ENCODE measurements around the gene BIN1. TPM values are rescaled to one million over a fixed set of nuclear protein-coding genes. Genes with fewer than 3 reads are reported as not detected.

BIN1 gene
- total and polyA plus RNA-seq, 4 donors, result 15.4 to 37.9 (median 21.6) TPM

- no peaks in the 10 kb centered on the region for H3K36me3 ChIP-seq (ENCODE audit: control insufficient read depth in 1 of 2, insufficient read depth in 2 of 2, low read length in 1 of 2)
- no peaks in the 10 kb centered on the region for H3K4me1 ChIP-seq (ENCODE audit: control insufficient read depth in 1 of 2, insufficient read depth in 2 of 2, low read length in 2 of 2)
- peak; percentile 15 for ATAC-seq (ENCODE audit: low FRiP score)
- no peak overlapping the region for H3K27ac ChIP-seq (ENCODE audit: low read depth in 1 of 2, low read length in 2 of 2)
- DNase-seq, result no peak
- no peaks in the 10 kb centered on the region for H3K9me3 ChIP-seq (ENCODE audit: control insufficient read depth, low read length)
- no peak overlapping the region for H3K4me3 ChIP-seq (ENCODE audit: low read length in 2 of 2)
- no peaks in the 10 kb centered on the region for H3K27me3 ChIP-seq (ENCODE audit: control insufficient read depth in 1 of 2, insufficient read depth in 2 of 2, low read length in 1 of 2)
- intact Hi-C loops (cut with DNase I), result no loop called here
- 92 to 93% methylated on average over 8 of the region's 8 CpGs for WGBS, 2 donors
These were observed 91.6 kb downstream of the BIN1 start for GRCh38 chr2:127015106-127015910.

- intact Hi-C loops (cut with DNase I), result no loop called here
- no peaks in the 10 kb centered on the region for H3K36me3 ChIP-seq (ENCODE audit: control insufficient read depth in 1 of 2, insufficient read depth in 2 of 2, low read length in 1 of 2)
- H3K4me1 ChIP-seq (ENCODE audit: control insufficient read depth in 1 of 2, insufficient read depth in 2 of 2, low read length in 2 of 2), result no peaks in the 10 kb centered on the region
- no peak overlapping the region for H3K4me3 ChIP-seq (ENCODE audit: low read length in 2 of 2)
- no peak for ATAC-seq (ENCODE audit: low FRiP score)
- 65 to 78% methylated on average over 4 of the region's 4 CpGs for WGBS, 2 donors
- H3K27ac ChIP-seq (ENCODE audit: low read depth in 1 of 2, low read length in 2 of 2), result no peak overlapping the region
- H3K9me3 ChIP-seq (ENCODE audit: control insufficient read depth, low read length), result no peaks in the 10 kb centered on the region
- DNase-seq, result no peak
- H3K27me3 ChIP-seq (ENCODE audit: control insufficient read depth in 1 of 2, insufficient read depth in 2 of 2, low read length in 1 of 2), result no peaks in the 10 kb centered on the region
These were observed 92.3 kb downstream of the BIN1 start for GRCh38 chr2:127014630-127015029.

- 74 to 93% methylated on average over 1 of the region's 1 CpG for WGBS, 2 donors
- H3K27ac ChIP-seq (ENCODE audit: low read depth in 1 of 2, low read length in 2 of 2), result no peak overlapping the region
- H3K4me1 ChIP-seq (ENCODE audit: control insufficient read depth in 1 of 2, insufficient read depth in 2 of 2, low read length in 2 of 2), result no peaks in the 10 kb centered on the region
- intact Hi-C loops (cut with DNase I), result no loop called here
- H3K36me3 ChIP-seq (ENCODE audit: control insufficient read depth in 1 of 2, insufficient read depth in 2 of 2, low read length in 1 of 2), result no peaks in the 10 kb centered on the region
- H3K4me3 ChIP-seq (ENCODE audit: low read length in 2 of 2), result no peak overlapping the region
- H3K9me3 ChIP-seq (ENCODE audit: control insufficient read depth, low read length), result no peaks in the 10 kb centered on the region
- DNase-seq (no peak), ATAC-seq (ENCODE audit: low FRiP score) (no peak)
- H3K27me3 ChIP-seq (ENCODE audit: control insufficient read depth in 1 of 2, insufficient read depth in 2 of 2, low read length in 1 of 2), result no peaks in the 10 kb centered on the region
These were observed 92.7 kb downstream of the BIN1 start for GRCh38 chr2:127014224-127014623.

- WGBS, 2 donors, result 56 to 61% methylated on average over 7 of the region's 7 CpGs
- intact Hi-C loops (cut with DNase I), result no loop called here
- Histone ChIP-seq H3K36me3 (ENCODE audit: control insufficient read depth in 1 of 2, insufficient read depth in 2 of 2, low read length in 1 of 2) (no peaks in the 10 kb centered on the region), H3K27me3 (ENCODE audit: control insufficient read depth in 1 of 2, insufficient read depth in 2 of 2, low read length in 1 of 2) (no peaks in the 10 kb centered on the region), H3K4me3 (ENCODE audit: low read length in 2 of 2) (no peak overlapping the region), H3K27ac (ENCODE audit: low read depth in 1 of 2, low read length in 2 of 2) (no peak overlapping the region), H3K4me1 (ENCODE audit: control insufficient read depth in 1 of 2, insufficient read depth in 2 of 2, low read length in 2 of 2) (no peaks in the 10 kb centered on the region), H3K9me3 (ENCODE audit: control insufficient read depth, low read length) (no peaks in the 10 kb centered on the region)
- DNase-seq (no peak), ATAC-seq (ENCODE audit: low FRiP score) (no peak)
These were observed 94.1 kb downstream of the BIN1 start for GRCh38 chr2:127012868-127013267.

GRCh38 chr2:127012215-127012614, 94.7 kb downstream of the BIN1 start:
- H3K27me3 ChIP-seq (ENCODE audit: control insufficient read depth in 1 of 2, insufficient read depth in 2 of 2, low read length in 1 of 2), result no peaks in the 10 kb centered on the region
- no peak overlapping the region for H3K4me3 ChIP-seq (ENCODE audit: low read length in 2 of 2)
- no peaks in the 10 kb centered on the region for H3K36me3 ChIP-seq (ENCODE audit: control insufficient read depth in 1 of 2, insufficient read depth in 2 of 2, low read length in 1 of 2)
- no peak for DNase-seq
- 16 to 19% methylated on average over 2 of the region's 2 CpGs for WGBS, 2 donors
- no peak for ATAC-seq (ENCODE audit: low FRiP score)
- no peaks in the 10 kb centered on the region for H3K9me3 ChIP-seq (ENCODE audit: control insufficient read depth, low read length)
- no peak overlapping the region for H3K27ac ChIP-seq (ENCODE audit: low read depth in 1 of 2, low read length in 2 of 2)
- no peaks in the 10 kb centered on the region for H3K4me1 ChIP-seq (ENCODE audit: control insufficient read depth in 1 of 2, insufficient read depth in 2 of 2, low read length in 2 of 2)
- intact Hi-C loops (cut with DNase I), result no loop called here

GRCh38 chr2:127011796-127012195, 95.2 kb downstream of the BIN1 start:
- WGBS, 2 donors, result 10 to 14% methylated on average over 8 of the region's 8 CpGs
- Histone ChIP-seq H3K9me3 (ENCODE audit: control insufficient read depth, low read length) (no peaks in the 10 kb centered on the region), H3K4me1 (ENCODE audit: control insufficient read depth in 1 of 2, insufficient read depth in 2 of 2, low read length in 2 of 2) (no peaks in the 10 kb centered on the region), H3K27ac (ENCODE audit: low read depth in 1 of 2, low read length in 2 of 2) (no peak overlapping the region), H3K27me3 (ENCODE audit: control insufficient read depth in 1 of 2, insufficient read depth in 2 of 2, low read length in 1 of 2) (no peaks in the 10 kb centered on the region), H3K36me3 (ENCODE audit: control insufficient read depth in 1 of 2, insufficient read depth in 2 of 2, low read length in 1 of 2) (no peaks in the 10 kb centered on the region), H3K4me3 (ENCODE audit: low read length in 2 of 2) (no peak overlapping the region)
- no peak for ATAC-seq (ENCODE audit: low FRiP score)
- intact Hi-C loops (cut with DNase I), result no loop called here
- no peak for DNase-seq

- H3K9me3 ChIP-seq (ENCODE audit: control insufficient read depth, low read length), result no peaks in the 10 kb centered on the region
- 44 to 49% methylated on average over 2 of the region's 2 CpGs for WGBS, 2 donors
- no peaks in the 10 kb centered on the region for H3K36me3 ChIP-seq (ENCODE audit: control insufficient read depth in 1 of 2, insufficient read depth in 2 of 2, low read length in 1 of 2)
- no peaks in the 10 kb centered on the region for H3K4me1 ChIP-seq (ENCODE audit: control insufficient read depth in 1 of 2, insufficient read depth in 2 of 2, low read length in 2 of 2)
- no peak overlapping the region for H3K4me3 ChIP-seq (ENCODE audit: low read length in 2 of 2)
- H3K27me3 ChIP-seq (ENCODE audit: control insufficient read depth in 1 of 2, insufficient read depth in 2 of 2, low read length in 1 of 2), result no peaks in the 10 kb centered on the region
- ATAC-seq (ENCODE audit: low FRiP score), result no peak
- no peak for DNase-seq
- intact Hi-C loops (cut with DNase I), result no loop called here
- no peak overlapping the region for H3K27ac ChIP-seq (ENCODE audit: low read depth in 1 of 2, low read length in 2 of 2)
These were observed 95.7 kb downstream of the BIN1 start for GRCh38 chr2:127011231-127011661.

GRCh38 chr2:127008265-127009015, 98.5 kb downstream of the BIN1 start:
- ATAC-seq (ENCODE audit: low FRiP score), result no peak
- intact Hi-C loops (cut with DNase I), result no loop called here
- WGBS, 2 donors, result 90% methylated on average over 5 of the region's 5 CpGs
- H3K27ac ChIP-seq (ENCODE audit: low read depth in 1 of 2, low read length in 2 of 2), result no peak overlapping the region
- no peak for DNase-seq
- H3K36me3 ChIP-seq (ENCODE audit: control insufficient read depth in 1 of 2, insufficient read depth in 2 of 2, low read length in 1 of 2), result no peaks in the 10 kb centered on the region
- no peaks in the 10 kb centered on the region for H3K9me3 ChIP-seq (ENCODE audit: control insufficient read depth, low read length)
- H3K4me3 ChIP-seq (ENCODE audit: low read length in 2 of 2), result no peak overlapping the region
- no peaks in the 10 kb centered on the region for H3K4me1 ChIP-seq (ENCODE audit: control insufficient read depth in 1 of 2, insufficient read depth in 2 of 2, low read length in 2 of 2)
- H3K27me3 ChIP-seq (ENCODE audit: control insufficient read depth in 1 of 2, insufficient read depth in 2 of 2, low read length in 1 of 2), result no peaks in the 10 kb centered on the region

GRCh38 chr2:127007652-127008051, 99.3 kb downstream of the BIN1 start:
- 60 to 66% methylated on average over 3 of the region's 3 CpGs for WGBS, 2 donors
- no peak for DNase-seq
- H3K27ac ChIP-seq (ENCODE audit: low read depth in 1 of 2, low read length in 2 of 2), result no peak overlapping the region
- ATAC-seq (ENCODE audit: low FRiP score), result no peak
- H3K36me3 ChIP-seq (ENCODE audit: control insufficient read depth in 1 of 2, insufficient read depth in 2 of 2, low read length in 1 of 2), result no peaks in the 10 kb centered on the region
- no peak overlapping the region for H3K4me3 ChIP-seq (ENCODE audit: low read length in 2 of 2)
- no peaks in the 10 kb centered on the region for H3K27me3 ChIP-seq (ENCODE audit: control insufficient read depth in 1 of 2, insufficient read depth in 2 of 2, low read length in 1 of 2)
- no peaks in the 10 kb centered on the region for H3K4me1 ChIP-seq (ENCODE audit: control insufficient read depth in 1 of 2, insufficient read depth in 2 of 2, low read length in 2 of 2)
- no peaks in the 10 kb centered on the region for H3K9me3 ChIP-seq (ENCODE audit: control insufficient read depth, low read length)
- intact Hi-C loops (cut with DNase I), result no loop called here
